Measurements from ENCODE around the gene ZNF502.

Gene ZNF502

GRCh38 chr3:44764248-44764647, 51.8 kb downstream of the ZNF502 start:
- no peak for DNase-seq (ENCODE audit: low read depth in 1 of 2, low spot score in 1 of 2)

- DNase-seq (ENCODE audit: low read depth in 1 of 2, low spot score in 1 of 2): no peak
These were observed 59.1 kb downstream of the ZNF502 start for GRCh38 chr3:44771424-44772098.

- no peak for DNase-seq (ENCODE audit: low read depth in 1 of 2, low spot score in 1 of 2)
These were observed 59.6 kb downstream of the ZNF502 start for GRCh38 chr3:44772099-44772442.
